GM19468 (cell line): Measurements from ENCODE around the gene RABEP2.

Source experiments
- ATAC-seq: cut with Tn5 transposase; IDR thresholded peaks from one replicate; pipeline ENCODE4 v1.9.1; 2021; ENCODE audit warnings: mild to moderate bottlenecking, moderate library complexity, moderate number of reproducible peaks; ENCODE audit not compliant: unreplicated experiment; ENCODE audit errors: extremely low read depth

RABEP2 gene

DNA sequence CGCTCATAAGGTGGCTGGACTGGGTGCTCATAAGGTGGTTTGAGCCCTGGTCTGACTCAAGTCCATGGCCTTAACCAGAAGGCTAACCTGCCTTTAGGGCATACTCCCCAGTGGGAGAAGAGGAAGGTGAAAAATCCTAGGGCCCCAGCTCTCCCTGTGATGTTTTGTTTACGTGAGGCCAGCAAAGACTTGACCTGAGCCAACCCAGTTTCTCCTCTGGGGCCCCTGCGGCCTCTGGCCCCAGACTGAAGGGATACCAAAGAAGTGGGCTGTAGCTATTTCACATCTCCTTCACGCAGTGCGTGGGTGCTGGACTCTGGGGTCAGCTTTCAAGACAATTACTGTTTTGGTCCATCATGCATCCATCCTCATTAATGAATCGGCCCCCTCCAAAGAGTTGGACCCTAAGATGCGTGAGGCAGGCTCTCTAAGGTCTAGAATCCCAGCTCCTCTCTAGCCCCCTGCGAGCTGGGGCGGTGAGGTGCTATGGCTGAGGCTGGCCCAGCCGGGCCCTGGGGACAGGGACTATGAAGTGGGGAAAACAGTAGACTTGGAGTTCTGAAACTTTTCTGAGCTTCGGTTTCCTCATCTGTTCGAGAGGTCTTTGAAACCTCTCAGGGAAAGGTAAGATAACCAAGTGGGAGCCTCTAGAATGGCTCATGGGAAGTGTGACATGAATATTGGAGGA is 59.9 kb downstream of the RABEP2 start:
- no peak for ATAC-seq

DNA sequence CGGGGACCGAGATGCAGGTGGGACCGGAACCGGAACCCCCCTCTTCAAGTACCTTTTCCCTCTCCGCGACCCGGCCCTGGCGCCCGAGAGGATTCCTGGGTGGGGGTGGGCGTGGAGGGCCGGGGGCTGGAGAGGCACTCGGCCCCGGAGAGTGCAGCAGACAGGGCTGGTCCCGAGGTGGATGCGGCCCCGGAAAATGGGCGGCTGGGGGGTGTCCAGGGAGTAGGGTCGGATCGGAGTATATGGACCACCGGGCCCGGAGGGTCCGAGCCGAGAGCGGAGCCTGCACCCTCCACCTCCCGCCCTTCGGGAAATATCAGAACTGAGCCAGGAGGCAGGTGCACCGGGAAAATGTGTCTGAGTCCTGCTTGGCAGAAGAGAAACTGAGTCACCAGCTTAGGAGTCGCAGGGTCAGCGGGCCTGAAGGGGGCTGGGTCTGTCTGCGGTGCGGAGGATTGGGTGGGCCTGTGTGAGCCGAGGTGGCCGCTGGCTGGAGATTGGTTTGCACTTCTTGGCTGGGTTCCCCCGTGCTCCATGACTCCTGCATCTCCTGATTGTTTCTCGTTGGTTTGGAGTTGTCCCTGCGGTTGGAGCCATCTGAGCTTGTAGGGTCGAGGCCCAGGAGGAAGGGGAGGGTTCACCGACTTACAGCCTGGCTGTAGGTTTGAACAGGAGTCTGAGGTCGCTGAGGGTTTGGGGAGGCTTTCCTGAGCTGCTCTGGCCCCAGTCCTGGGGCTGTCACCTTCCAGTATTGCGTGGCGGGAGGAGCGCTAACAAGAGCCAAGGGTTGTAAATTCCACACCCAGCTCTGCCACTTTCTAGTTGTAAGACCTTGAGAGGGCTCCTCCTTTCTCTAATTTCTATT is 60.9 kb downstream of the RABEP2 start:
- no peak for ATAC-seq

DNA sequence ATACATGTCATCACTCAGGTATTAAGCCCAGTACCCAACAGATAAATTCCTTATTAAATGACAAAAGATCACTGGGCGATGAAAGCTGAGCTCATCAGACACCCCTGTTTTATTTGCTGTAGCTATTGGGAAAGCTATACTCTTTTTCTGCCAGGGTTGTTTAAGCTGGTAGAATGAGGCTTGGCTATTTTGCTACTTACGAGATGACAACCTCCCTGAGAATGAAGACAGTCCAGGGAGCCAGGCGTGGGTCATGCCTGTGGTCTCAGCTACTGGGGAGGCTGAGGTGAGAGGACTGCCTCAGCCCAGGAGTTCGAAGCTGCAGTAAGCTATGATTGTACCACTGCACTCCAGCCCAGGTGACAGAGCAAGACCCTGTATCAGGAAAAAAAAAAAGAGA is 65.7 kb downstream of the RABEP2 start:
- no peak for ATAC-seq

DNA sequence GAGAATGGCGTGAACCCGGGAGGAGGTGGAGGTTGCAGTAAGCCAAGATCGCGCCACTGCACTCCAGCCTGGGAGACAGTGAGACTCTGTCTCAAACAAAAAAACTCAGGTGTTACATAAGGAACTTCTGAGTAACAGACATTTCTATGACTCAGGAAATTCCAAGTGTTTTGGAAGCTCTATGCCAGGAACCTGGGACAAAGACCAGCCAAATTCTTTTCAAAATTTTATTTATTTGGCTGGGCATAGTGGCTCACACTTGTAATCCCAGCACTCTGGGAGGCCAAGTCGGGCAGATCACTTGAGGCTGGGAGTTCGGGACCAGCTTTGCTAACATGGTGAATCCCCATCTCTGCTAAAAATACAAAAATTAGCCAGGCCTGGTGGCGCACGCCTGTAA is 66.6 kb downstream of the RABEP2 start:
- no peak for ATAC-seq
